GM23338 (cell line): ENCODE results near the gene ERC1. TPM values are rescaled to one million over a fixed set of nuclear protein-coding genes. Genes with fewer than 3 reads are reported as not detected.

ENCODE experiments used
- ATAC-seq: fragments of 200-7000 bp; cut with Tn5 transposase; 3 replicates; pipeline ENCODE4 v1.9.1; 2020
- DNase-seq: peaks from one replicate; pipeline ENCODE4 v3.0.0-alpha.2; 2015; ENCODE audit warnings: low spot score
- H2AFZ ChIP-seq: fragments of 200-600 bp; sonication (generic); 2 replicates; pipeline ENCODE4 v1.8.0; 2016; ENCODE audit warnings: antibody characterized with exemption, mild to moderate bottlenecking, moderate library complexity
- H3F3A ChIP-seq: fragments of 200-600 bp; sonication (generic); replicated peaks from 2 replicates; pipeline ENCODE4 v1.8.0; 2017; ENCODE audit warnings: antibody characterized with exemption, mixed run types, low read depth
- H3K27ac ChIP-seq: fragments of 200-600 bp; sonication (generic); 2 replicates; pipeline ENCODE4 v1.6.1; 2016; ENCODE audit warnings: low read depth
- H3K27me3 ChIP-seq: fragments of 200-600 bp; sonication (generic); 2 replicates; pipeline ENCODE4 v1.8.0; 2016; ENCODE audit warnings: mild to moderate bottlenecking, mixed run types, moderate library complexity; ENCODE audit not compliant: insufficient read depth
- H3K36me3 ChIP-seq: fragments of 200-600 bp; sonication (generic); 2 replicates; pipeline ENCODE4 v1.8.0; 2016; ENCODE audit warnings: mild to moderate bottlenecking; ENCODE audit not compliant: insufficient read depth
- H3K4me1 ChIP-seq: fragments of 200-600 bp; sonication (generic); 2 replicates; pipeline ENCODE4 v1.8.0; 2016; ENCODE audit warnings: mild to moderate bottlenecking, moderate library complexity; ENCODE audit not compliant: insufficient read depth
- H3K4me2 ChIP-seq: fragments of 200-600 bp; sonication (generic); 2 replicates; pipeline ENCODE4 v1.7.1; 2017; ENCODE audit warnings: mixed run types
- H3K4me3 ChIP-seq: fragments of 200-600 bp; sonication (generic); 2 replicates; pipeline ENCODE4 v1.6.1; 2016; ENCODE audit warnings: mixed run types
- H3K79me2 ChIP-seq: fragments of 200-600 bp; sonication (generic); replicated peaks from 2 replicates; pipeline ENCODE4 v1.8.0; 2017; ENCODE audit warnings: mild to moderate bottlenecking; ENCODE audit not compliant: insufficient read depth
- H3K9me2 ChIP-seq: fragments of 200-600 bp; sonication (generic); 2 replicates; pipeline ENCODE4 v1.8.0; 2017; ENCODE audit not compliant: insufficient read depth
- H4K20me1 ChIP-seq: fragments of 200-600 bp; sonication (generic); replicated peaks from 2 replicates; pipeline ENCODE4 v1.8.0; 2017; ENCODE audit warnings: mild to moderate bottlenecking; ENCODE audit not compliant: insufficient read depth
- H3K27ac Mint-ChIP-seq: 2 replicates; pipeline ENCODE4 v1.8.0; 2020; ENCODE audit warnings: inconsistent platforms, mild to moderate bottlenecking, moderate library complexity, mixed read lengths
- H3K27me3 Mint-ChIP-seq: 3 replicates; pipeline ENCODE4 v1.8.0; 2022; ENCODE audit warnings: low read depth, mild to moderate bottlenecking, moderate library complexity, mixed read lengths, inconsistent platforms; ENCODE audit not compliant: insufficient read depth, poor library complexity
- H3K36me3 Mint-ChIP-seq: 3 replicates; pipeline ENCODE4 v1.8.0; 2021; ENCODE audit warnings: low read depth, mild to moderate bottlenecking, inconsistent platforms, moderate library complexity, mixed read lengths
- H3K4me1 Mint-ChIP-seq: 3 replicates; pipeline ENCODE4 v1.8.0; 2020; ENCODE audit warnings: mild to moderate bottlenecking, inconsistent platforms, mixed read lengths
- H3K4me3 Mint-ChIP-seq: 3 replicates; pipeline ENCODE4 v1.8.0; 2021; ENCODE audit warnings: moderate library complexity, mild to moderate bottlenecking, inconsistent platforms, mixed read lengths
- H3K9me3 Mint-ChIP-seq: 3 replicates; pipeline ENCODE4 v1.8.0; 2020; ENCODE audit warnings: moderate library complexity, mild to moderate bottlenecking, inconsistent platforms, mixed read lengths
- CREB1 ChIP-seq: fragments of 250-450 bp; sonication (Bioruptor Pico); IDR thresholded peaks from 2 replicates; pipeline ENCODE4 v1.5.0; 2020; ENCODE audit warnings: low read depth, mild to moderate bottlenecking, moderate library complexity
- EZH2 ChIP-seq: fragments of 200-600 bp; sonication (generic); IDR thresholded peaks from one replicate; pipeline ENCODE4 v1.8.0; 2017; ENCODE audit warnings: antibody characterized with exemption, mild to moderate bottlenecking, low read depth; ENCODE audit not compliant: unreplicated experiment
- EZH2phosphoT487 ChIP-seq: fragments of 200-600 bp; sonication (generic); IDR thresholded peaks from one replicate; pipeline ENCODE4 v1.8.1; 2018; ENCODE audit warnings: antibody characterized with exemption; ENCODE audit not compliant: unreplicated experiment
- JUNB ChIP-seq: IDR thresholded peaks from one replicate; pipeline ENCODE4 v1.6.1; 2016; ENCODE audit warnings: antibody characterized with exemption; ENCODE audit not compliant: unreplicated experiment
- NANOG ChIP-seq: IDR thresholded peaks from 2 replicates; pipeline ENCODE4 v1.6.1; 2016; ENCODE audit warnings: antibody characterized with exemption, borderline replicate concordance
- POLR2AphosphoS5 ChIP-seq: IDR thresholded peaks from 2 replicates; pipeline ENCODE4 v1.6.1; 2016; ENCODE audit warnings: antibody characterized with exemption, low read depth
- STAT1 ChIP-seq: IDR thresholded peaks from one replicate; pipeline ENCODE4 v1.6.1; 2016; ENCODE audit warnings: antibody characterized with exemption; ENCODE audit not compliant: unreplicated experiment
- ZNF114 ChIP-seq: fragments of 250-450 bp; sonication (Bioruptor Pico); IDR thresholded peaks from 2 replicates; pipeline ENCODE4 v1.5.0; 2020; ENCODE audit warnings: mild to moderate bottlenecking, moderate library complexity
- ZNF331 ChIP-seq: fragments of 250-450 bp; sonication (Bioruptor Pico); IDR thresholded peaks from 2 replicates; pipeline ENCODE4 v1.5.0; 2020; ENCODE audit warnings: low read depth, mild to moderate bottlenecking, moderate library complexity
- polyA plus RNA-seq: library from polyadenylated mRNA; unstranded; fragments of >200 nt; fragmentation: Nextera tagmentation; extraction: Ambion mirVana; gene quantifications from 2 replicates; pipeline ENCODE4 v1.2.1, GENCODE V29; 2016
- total RNA-seq: library from RNA; depleted of rRNA; stranded (reverse); fragments of >200 nt; shearing (Covaris generic); gene quantifications from 2 replicates; pipeline ENCODE4 v1.2.3, GENCODE V29; 2014
- TF ChIP-seq, protein P1 (sequence below): fragments of 250-450 bp; sonication (Bioruptor Pico); IDR thresholded peaks from 2 replicates; pipeline ENCODE4 v1.5.0; 2020; ENCODE audit warnings: mild to moderate bottlenecking, moderate library complexity
- TF ChIP-seq, protein P2 (sequence below): IDR thresholded peaks from 2 replicates; pipeline ENCODE4 v1.6.1; 2016; ENCODE audit warnings: antibody characterized with exemption
- TF ChIP-seq, protein P3 (sequence below), 2 experiments: fragments of 200-600 bp in 1 of 2; sonication (generic) in 1 of 2; conservative IDR thresholded peaks; 2 replicates each; pipeline versions ENCODE4 v1.5.1 to v1.6.1; 2016 to 2017; ENCODE audit warnings: antibody characterized with exemption in 2 of 2, low read depth in 2 of 2, mild to moderate bottlenecking in 2 of 2, moderate library complexity in 1 of 2
- TF ChIP-seq, protein P4 (sequence below): IDR thresholded peaks from one replicate; pipeline ENCODE4 v1.6.1; 2018; ENCODE audit warnings: antibody characterized with exemption; ENCODE audit not compliant: unreplicated experiment

The ERC1 gene
- total and polyA plus RNA-seq, 2 experiments from 2014 or later, result 28.1 to 35.3 TPM

- DNase-seq (no peak), ATAC-seq (no peak)
- H3K27me3 ChIP-seq, result no peaks in the 10 kb centered on the region
- no peak overlapping the region for H3K4me2 ChIP-seq
- no peaks in the 10 kb centered on the region for H3F3A ChIP-seq
- H3K36me3 ChIP-seq, result no peaks in the 10 kb centered on the region
- peaks cover 22% of the 10 kb centered on the region for H3K4me1 ChIP-seq
- no peaks in the 10 kb centered on the region for H3K27me3 Mint-ChIP-seq
- peaks cover 4% of the 10 kb centered on the region; the same call in 1 of the 2 replicates for H4K20me1 ChIP-seq
- H3K27ac ChIP-seq, result no peak overlapping the region
- H3K79me2 ChIP-seq, result peaks cover 39% of the 10 kb centered on the region
- H3K36me3 Mint-ChIP-seq, result no peaks in the 10 kb centered on the region
- peaks cover 31% of the 10 kb centered on the region for H3K4me1 Mint-ChIP-seq
- no peak overlapping the region for H2AFZ ChIP-seq
- TF ChIP-seq, protein P1, sequence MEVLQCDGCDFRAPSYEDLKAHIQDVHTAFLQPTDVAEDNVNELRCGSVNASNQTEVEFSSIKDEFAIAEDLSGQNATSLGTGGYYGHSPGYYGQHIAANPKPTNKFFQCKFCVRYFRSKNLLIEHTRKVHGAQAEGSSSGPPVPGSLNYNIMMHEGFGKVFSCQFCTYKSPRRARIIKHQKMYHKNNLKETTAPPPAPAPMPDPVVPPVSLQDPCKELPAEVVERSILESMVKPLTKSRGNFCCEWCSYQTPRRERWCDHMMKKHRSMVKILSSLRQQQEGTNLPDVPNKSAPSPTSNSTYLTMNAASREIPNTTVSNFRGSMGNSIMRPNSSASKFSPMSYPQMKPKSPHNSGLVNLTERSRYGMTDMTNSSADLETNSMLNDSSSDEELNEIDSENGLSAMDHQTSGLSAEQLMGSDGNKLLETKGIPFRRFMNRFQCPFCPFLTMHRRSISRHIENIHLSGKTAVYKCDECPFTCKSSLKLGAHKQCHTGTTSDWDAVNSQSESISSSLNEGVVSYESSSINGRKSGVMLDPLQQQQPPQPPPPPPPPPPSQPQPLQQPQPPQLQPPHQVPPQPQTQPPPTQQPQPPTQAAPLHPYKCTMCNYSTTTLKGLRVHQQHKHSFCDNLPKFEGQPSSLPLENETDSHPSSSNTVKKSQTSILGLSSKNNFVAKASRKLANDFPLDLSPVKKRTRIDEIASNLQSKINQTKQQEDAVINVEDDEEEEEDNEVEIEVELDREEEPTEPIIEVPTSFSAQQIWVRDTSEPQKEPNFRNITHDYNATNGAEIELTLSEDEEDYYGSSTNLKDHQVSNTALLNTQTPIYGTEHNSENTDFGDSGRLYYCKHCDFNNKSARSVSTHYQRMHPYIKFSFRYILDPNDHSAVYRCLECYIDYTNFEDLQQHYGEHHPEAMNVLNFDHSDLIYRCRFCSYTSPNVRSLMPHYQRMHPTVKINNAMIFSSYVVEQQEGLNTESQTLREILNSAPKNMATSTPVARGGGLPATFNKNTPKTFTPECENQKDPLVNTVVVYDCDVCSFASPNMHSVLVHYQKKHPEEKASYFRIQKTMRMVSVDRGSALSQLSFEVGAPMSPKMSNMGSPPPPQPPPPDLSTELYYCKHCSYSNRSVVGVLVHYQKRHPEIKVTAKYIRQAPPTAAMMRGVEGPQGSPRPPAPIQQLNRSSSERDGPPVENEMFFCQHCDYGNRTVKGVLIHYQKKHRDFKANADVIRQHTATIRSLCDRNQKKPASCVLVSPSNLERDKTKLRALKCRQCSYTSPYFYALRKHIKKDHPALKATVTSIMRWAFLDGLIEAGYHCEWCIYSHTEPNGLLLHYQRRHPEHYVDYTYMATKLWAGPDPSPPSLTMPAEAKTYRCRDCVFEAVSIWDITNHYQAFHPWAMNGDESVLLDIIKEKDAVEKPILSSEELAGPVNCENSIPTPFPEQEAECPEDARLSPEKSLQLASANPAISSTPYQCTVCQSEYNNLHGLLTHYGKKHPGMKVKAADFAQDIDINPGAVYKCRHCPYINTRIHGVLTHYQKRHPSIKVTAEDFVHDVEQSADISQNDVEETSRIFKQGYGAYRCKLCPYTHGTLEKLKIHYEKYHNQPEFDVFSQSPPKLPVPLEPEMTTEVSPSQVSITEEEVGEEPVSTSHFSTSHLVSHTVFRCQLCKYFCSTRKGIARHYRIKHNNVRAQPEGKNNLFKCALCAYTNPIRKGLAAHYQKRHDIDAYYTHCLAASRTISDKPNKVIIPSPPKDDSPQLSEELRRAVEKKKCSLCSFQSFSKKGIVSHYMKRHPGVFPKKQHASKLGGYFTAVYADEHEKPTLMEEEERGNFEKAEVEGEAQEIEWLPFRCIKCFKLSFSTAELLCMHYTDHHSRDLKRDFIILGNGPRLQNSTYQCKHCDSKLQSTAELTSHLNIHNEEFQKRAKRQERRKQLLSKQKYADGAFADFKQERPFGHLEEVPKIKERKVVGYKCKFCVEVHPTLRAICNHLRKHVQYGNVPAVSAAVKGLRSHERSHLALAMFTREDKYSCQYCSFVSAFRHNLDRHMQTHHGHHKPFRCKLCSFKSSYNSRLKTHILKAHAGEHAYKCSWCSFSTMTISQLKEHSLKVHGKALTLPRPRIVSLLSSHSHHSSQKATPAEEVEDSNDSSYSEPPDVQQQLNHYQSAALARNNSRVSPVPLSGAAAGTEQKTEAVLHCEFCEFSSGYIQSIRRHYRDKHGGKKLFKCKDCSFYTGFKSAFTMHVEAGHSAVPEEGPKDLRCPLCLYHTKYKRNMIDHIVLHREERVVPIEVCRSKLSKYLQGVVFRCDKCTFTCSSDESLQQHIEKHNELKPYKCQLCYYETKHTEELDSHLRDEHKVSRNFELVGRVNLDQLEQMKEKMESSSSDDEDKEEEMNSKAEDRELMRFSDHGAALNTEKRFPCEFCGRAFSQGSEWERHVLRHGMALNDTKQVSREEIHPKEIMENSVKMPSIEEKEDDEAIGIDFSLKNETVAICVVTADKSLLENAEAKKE (CRISPR knock-in tag), result no peak
- TF ChIP-seq STAT1 (no peak), ZNF331 (CRISPR knock-in tag) (no peak), CREB1 (CRISPR knock-in tag) (no peak), ZNF114 (CRISPR knock-in tag) (no peak), NANOG (no peak), POLR2AphosphoS5 (no peak), EZH2phosphoT487 (no peak), EZH2 (no peak), JUNB (no peak)
- TF ChIP-seq, protein P2, sequence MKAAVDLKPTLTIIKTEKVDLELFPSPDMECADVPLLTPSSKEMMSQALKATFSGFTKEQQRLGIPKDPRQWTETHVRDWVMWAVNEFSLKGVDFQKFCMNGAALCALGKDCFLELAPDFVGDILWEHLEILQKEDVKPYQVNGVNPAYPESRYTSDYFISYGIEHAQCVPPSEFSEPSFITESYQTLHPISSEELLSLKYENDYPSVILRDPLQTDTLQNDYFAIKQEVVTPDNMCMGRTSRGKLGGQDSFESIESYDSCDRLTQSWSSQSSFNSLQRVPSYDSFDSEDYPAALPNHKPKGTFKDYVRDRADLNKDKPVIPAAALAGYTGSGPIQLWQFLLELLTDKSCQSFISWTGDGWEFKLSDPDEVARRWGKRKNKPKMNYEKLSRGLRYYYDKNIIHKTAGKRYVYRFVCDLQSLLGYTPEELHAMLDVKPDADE, result no peak
- TF ChIP-seq, protein P3, sequence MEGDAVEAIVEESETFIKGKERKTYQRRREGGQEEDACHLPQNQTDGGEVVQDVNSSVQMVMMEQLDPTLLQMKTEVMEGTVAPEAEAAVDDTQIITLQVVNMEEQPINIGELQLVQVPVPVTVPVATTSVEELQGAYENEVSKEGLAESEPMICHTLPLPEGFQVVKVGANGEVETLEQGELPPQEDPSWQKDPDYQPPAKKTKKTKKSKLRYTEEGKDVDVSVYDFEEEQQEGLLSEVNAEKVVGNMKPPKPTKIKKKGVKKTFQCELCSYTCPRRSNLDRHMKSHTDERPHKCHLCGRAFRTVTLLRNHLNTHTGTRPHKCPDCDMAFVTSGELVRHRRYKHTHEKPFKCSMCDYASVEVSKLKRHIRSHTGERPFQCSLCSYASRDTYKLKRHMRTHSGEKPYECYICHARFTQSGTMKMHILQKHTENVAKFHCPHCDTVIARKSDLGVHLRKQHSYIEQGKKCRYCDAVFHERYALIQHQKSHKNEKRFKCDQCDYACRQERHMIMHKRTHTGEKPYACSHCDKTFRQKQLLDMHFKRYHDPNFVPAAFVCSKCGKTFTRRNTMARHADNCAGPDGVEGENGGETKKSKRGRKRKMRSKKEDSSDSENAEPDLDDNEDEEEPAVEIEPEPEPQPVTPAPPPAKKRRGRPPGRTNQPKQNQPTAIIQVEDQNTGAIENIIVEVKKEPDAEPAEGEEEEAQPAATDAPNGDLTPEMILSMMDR (conservative IDR thresholded peaks at IDR 0.05; ENCODE audit: low read depth in 2 of 2), result no peak
- TF ChIP-seq, protein P4, sequence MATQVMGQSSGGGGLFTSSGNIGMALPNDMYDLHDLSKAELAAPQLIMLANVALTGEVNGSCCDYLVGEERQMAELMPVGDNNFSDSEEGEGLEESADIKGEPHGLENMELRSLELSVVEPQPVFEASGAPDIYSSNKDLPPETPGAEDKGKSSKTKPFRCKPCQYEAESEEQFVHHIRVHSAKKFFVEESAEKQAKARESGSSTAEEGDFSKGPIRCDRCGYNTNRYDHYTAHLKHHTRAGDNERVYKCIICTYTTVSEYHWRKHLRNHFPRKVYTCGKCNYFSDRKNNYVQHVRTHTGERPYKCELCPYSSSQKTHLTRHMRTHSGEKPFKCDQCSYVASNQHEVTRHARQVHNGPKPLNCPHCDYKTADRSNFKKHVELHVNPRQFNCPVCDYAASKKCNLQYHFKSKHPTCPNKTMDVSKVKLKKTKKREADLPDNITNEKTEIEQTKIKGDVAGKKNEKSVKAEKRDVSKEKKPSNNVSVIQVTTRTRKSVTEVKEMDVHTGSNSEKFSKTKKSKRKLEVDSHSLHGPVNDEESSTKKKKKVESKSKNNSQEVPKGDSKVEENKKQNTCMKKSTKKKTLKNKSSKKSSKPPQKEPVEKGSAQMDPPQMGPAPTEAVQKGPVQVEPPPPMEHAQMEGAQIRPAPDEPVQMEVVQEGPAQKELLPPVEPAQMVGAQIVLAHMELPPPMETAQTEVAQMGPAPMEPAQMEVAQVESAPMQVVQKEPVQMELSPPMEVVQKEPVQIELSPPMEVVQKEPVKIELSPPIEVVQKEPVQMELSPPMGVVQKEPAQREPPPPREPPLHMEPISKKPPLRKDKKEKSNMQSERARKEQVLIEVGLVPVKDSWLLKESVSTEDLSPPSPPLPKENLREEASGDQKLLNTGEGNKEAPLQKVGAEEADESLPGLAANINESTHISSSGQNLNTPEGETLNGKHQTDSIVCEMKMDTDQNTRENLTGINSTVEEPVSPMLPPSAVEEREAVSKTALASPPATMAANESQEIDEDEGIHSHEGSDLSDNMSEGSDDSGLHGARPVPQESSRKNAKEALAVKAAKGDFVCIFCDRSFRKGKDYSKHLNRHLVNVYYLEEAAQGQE, result no peak
- H3K9me2 ChIP-seq, result no peaks in the 10 kb centered on the region
- no peak overlapping the region for H3K27ac Mint-ChIP-seq
- H3K4me3 Mint-ChIP-seq, result no peak overlapping the region
- no peaks in the 10 kb centered on the region for H3K9me3 Mint-ChIP-seq
- no peak overlapping the region for H3K4me3 ChIP-seq
Observed at GRCh38 chr12:1102115-1102514, 111.1 kb downstream of the ERC1 start.
